Fibroblast of villous mesenchyme (primary cell): Measurements from ENCODE around the gene ZNF536. TPM values are rescaled to one million over a fixed set of nuclear protein-coding genes. Genes with fewer than 3 reads are reported as not detected.

ENCODE experiments used
- DNase-seq: peaks from one replicate; pipeline ENCODE4 v3.0.0-alpha.2; 2010; ENCODE audit warnings: low read depth
- H3K4me3 ChIP-seq: 2 replicates; pipeline ENCODE4 v1.5.1; 2011; ENCODE audit warnings: low read depth, mild to moderate bottlenecking, low read length
- CTCF ChIP-seq: IDR thresholded peaks from 2 replicates; pipeline ENCODE4 v1.5.1; 2012; ENCODE audit warnings: low read depth, mild to moderate bottlenecking, low read length; ENCODE audit not compliant: insufficient read depth
- total RNA-seq: library from RNA; depleted of rRNA; stranded (reverse); fragments of >200 nt; gene quantifications from 2 replicates; pipeline ENCODE4 v1.2.3, GENCODE V29; 2012

ZNF536 gene
- total RNA-seq, 1 donor, result not detected

GRCh38 chr19:30358319-30358718, 13.9 kb upstream of the ZNF536 start:
- no peak for TF ChIP-seq CTCF

GRCh38 chr19:30358821-30359580, 13.2 kb upstream of the ZNF536 start:
- DNase-seq, result no peak
- no peak for TF ChIP-seq CTCF
- H3K4me3 ChIP-seq, result no peak overlapping the region

More at GRCh38 chr19:30358319-30358718, 13.9 kb upstream of the ZNF536 start:
- H3K4me3 ChIP-seq, result no peak overlapping the region
- no peak for DNase-seq

GRCh38 chr19:30359936-30360335, 12.2 kb upstream of the ZNF536 start:
- no peak for DNase-seq
- no peak for TF ChIP-seq CTCF
- no peak overlapping the region for H3K4me3 ChIP-seq

GRCh38 chr19:30360376-30361106, 11.6 kb upstream of the ZNF536 start:
- TF ChIP-seq CTCF, result no peak
- no peak for DNase-seq
- no peak overlapping the region for H3K4me3 ChIP-seq

- no peak for DNase-seq
- H3K4me3 ChIP-seq, result no peak overlapping the region
- TF ChIP-seq CTCF, result no peak
These were observed 11.1 kb upstream of the ZNF536 start for GRCh38 chr19:30361107-30361447.

GRCh38 chr19:30361721-30362120, 10.5 kb upstream of the ZNF536 start:
- no peak overlapping the region for H3K4me3 ChIP-seq
- no peak for TF ChIP-seq CTCF
- no peak for DNase-seq
